Measurements from ENCODE around the gene ZNF564. TPM values are rescaled to one million over a fixed set of nuclear protein-coding genes. Genes with fewer than 3 reads are reported as not detected.
"Not testable (repeated sequence)": the region's sequence is repeated elsewhere in the genome, so short reads cannot be mapped to it uniquely, and the experiment has no call there.

Gene ZNF564
- total and polyA plus RNA-seq, 9 donors, result 3.9 to 11.7 (median 4.3) TPM

DNA sequence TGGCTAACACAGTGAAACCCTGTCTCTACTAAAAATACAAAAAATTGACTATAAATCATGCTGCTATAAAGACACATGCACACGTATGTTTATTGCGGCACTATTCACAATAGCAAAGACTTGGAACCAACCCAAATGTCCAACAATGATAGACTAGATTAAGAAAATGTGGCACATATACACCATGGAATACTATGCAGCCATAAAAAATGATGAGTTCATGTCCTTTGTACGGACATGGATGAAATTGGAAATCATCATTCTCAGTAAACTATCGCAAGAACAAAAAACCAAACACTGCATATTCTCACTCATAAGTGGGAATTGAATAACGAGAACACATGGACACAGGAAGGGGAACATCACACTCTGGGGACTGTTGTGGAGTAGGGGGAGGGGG, 15.1 kb upstream of the ZNF564 start:
- not testable (repeated sequence) for H3K27ac ChIP-seq (ENCODE audit: low read length); H3K4me1 ChIP-seq (ENCODE audit: control insufficient read depth, insufficient read depth, low read length); H3K9me3 ChIP-seq (replicated peaks; ENCODE audit: control insufficient read depth, low read depth, low read length); H3K36me3 ChIP-seq (ENCODE audit: control insufficient read depth, insufficient read depth, low read length); H3K4me3 ChIP-seq (ENCODE audit: low read length); H3K27me3 ChIP-seq (ENCODE audit: control insufficient read depth, insufficient read depth, low read length); DNase-seq
- no CpG with 5 or more reads among the region's 5 CpGs for WGBS (ENCODE audit: insufficient coverage)

DNA sequence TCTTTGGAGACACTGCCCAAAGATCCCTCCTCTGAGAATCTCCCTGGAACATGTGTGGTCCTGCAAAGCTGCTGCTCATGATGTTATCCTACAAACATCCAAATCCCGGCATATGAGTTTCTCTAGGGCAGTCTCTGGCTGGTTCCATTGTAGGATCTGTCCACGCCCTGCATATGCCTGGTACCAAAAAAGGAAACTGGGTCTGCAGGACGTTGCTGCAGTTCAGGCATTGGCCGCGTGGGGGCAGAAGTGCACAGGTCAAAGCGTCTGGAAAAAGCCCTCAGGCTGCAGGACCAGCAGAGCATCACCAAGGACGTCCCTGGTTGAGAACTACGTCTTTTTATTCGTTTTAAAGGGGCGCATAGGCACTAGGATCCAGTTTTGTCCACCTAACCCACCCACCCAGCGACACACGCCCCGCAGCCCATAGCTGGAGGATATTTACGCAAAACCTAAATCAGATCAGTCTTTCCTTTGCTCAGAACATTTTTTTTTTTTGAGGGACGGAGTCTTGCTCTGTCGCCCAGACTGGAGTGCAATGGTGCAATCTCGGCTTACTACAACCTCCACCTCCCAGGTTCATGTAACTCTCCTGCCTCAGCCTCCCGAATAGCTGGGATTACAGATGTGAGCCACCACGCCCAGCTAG, 12.9 kb upstream of the ZNF564 start:
- H3K4me3 ChIP-seq (ENCODE audit: low read length), result no peak overlapping the region
- H3K27ac ChIP-seq (ENCODE audit: low read length), result no peak overlapping the region
- no peaks in the 10 kb centered on the region for H3K27me3 ChIP-seq (ENCODE audit: control insufficient read depth, insufficient read depth, low read length)
- H3K36me3 ChIP-seq (ENCODE audit: control insufficient read depth, insufficient read depth, low read length), result no peaks in the 10 kb centered on the region
- peak; percentile 83 for DNase-seq
- H3K4me1 ChIP-seq (ENCODE audit: control insufficient read depth, insufficient read depth, low read length), result no peaks in the 10 kb centered on the region
- H3K9me3 ChIP-seq (replicated peaks; ENCODE audit: control insufficient read depth, low read depth, low read length), result no peaks in the 10 kb centered on the region
- 19% methylated on average over 16 of the region's 19 CpGs for WGBS (ENCODE audit: insufficient coverage)

DNA sequence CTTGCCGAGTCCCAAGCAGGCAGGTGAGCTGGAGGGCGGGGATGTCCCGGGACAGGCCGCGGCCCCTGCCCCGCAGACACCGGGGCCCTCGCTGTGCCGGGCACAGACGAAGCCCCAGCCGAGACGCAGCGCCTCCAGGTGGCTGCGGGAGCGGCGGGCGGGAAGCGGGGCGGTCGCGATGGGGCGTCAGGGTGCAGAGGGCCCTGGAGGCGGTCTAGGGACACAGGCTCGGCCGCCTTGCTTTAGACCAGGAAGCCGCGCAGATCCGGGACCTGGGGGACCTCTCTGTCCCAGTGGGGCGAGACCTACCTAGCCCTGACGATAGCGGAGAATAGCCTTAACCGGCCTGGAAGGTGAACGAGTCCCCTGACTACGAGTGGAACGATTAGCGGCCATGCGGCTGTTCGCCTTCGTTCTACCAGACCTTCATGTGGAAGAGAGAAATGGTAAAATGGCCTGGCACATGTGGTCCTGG, 4.2 kb upstream of the ZNF564 start:
- Histone ChIP-seq H3K9me3 (replicated peaks; ENCODE audit: control insufficient read depth, low read depth, low read length) (no peaks in the 10 kb centered on the region), H3K27me3 (ENCODE audit: control insufficient read depth, insufficient read depth, low read length) (peaks cover 5% of the 10 kb centered on the region), H3K27ac (ENCODE audit: low read length) (no peak overlapping the region), H3K4me1 (ENCODE audit: control insufficient read depth, insufficient read depth, low read length) (peaks cover 8% of the 10 kb centered on the region), H3K36me3 (ENCODE audit: control insufficient read depth, insufficient read depth, low read length) (no peaks in the 10 kb centered on the region), H3K4me3 (ENCODE audit: low read length) (no peak overlapping the region)
- DNase-seq, result no peak
- WGBS (ENCODE audit: insufficient coverage), result 23% methylated on average over 35 of the region's 39 CpGs

DNA sequence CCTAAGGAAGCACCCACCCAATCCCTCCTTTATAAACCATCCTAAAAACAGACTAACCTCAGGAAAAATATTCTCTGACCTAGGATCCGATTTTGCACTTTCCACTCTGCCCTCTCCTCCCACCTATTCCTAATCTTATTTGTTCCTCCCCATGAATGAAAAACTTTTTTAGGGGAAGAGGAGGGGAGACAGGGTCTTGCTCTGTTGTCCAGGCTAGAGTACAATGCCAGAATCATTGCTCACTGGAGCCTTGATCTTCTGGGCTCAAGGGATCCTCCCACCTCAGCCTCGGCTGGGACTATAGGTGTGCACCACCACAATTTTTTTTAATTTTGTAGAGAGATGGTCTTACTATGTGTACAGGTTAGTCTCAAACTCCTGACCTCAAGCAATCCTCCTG, 4.4 kb downstream of the ZNF564 start:
- H3K36me3 ChIP-seq (ENCODE audit: control insufficient read depth, insufficient read depth, low read length), result peaks cover 22% of the 10 kb centered on the region
- no CpG with 5 or more reads among the region's 2 CpGs for WGBS (ENCODE audit: insufficient coverage)
- H3K9me3 ChIP-seq (replicated peaks; ENCODE audit: control insufficient read depth, low read depth, low read length), result peaks cover 14% of the 10 kb centered on the region
- H3K4me3 ChIP-seq (ENCODE audit: low read length), result no peak overlapping the region
- H3K4me1 ChIP-seq (ENCODE audit: control insufficient read depth, insufficient read depth, low read length), result peaks cover 13% of the 10 kb centered on the region
- no peak overlapping the region for H3K27ac ChIP-seq (ENCODE audit: low read length)
- no peaks in the 10 kb centered on the region for H3K27me3 ChIP-seq (ENCODE audit: control insufficient read depth, insufficient read depth, low read length)
- no peak for DNase-seq

DNA sequence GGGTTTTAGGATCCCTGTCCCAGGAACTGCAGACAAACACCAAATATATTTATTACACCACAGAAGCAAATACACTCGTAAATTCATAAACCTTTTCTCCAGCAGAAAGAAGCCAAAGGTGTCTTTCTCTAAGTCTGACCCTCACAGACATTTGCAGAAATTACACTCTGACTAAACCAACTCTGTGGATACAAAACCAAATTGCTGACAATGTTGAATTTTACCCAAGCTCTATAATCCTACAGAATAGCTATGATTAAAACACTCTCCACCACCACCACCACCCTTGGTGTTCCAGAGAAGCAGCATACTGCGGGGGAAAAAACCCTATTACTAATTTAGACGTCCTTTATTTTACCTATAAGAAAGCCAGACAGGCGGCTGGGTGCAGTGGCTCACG, 5.2 kb downstream of the ZNF564 start:
- no peak for DNase-seq
- peaks cover 13% of the 10 kb centered on the region for H3K4me1 ChIP-seq (ENCODE audit: control insufficient read depth, insufficient read depth, low read length)

DNA sequence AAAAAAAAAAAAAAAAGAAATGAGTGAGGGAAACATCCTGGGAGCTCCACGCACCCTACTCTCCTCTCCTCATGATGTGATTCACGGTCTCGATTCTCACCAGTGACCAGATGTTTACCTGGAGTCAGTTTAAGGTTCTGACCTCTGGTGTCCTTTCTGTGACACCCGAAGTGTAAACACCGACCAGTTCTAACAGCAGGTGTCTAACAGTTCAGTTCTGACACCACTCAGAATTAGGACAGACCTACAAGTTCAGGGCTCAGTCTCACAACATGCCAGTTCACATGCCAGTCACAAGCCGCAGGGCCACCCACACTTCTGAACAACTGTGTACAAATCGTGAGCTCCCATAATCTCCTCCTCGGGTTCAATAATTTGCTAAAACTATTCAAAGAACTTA, 6.0 kb downstream of the ZNF564 start:
- H3K4me3 ChIP-seq (ENCODE audit: low read length), result no peak overlapping the region
- 95% methylated on average over 5 of the region's 8 CpGs for WGBS (ENCODE audit: insufficient coverage)
- no peaks in the 10 kb centered on the region for H3K27me3 ChIP-seq (ENCODE audit: control insufficient read depth, insufficient read depth, low read length)
- H3K9me3 ChIP-seq (replicated peaks; ENCODE audit: control insufficient read depth, low read depth, low read length), result peaks cover 20% of the 10 kb centered on the region
- no peak overlapping the region for H3K27ac ChIP-seq (ENCODE audit: low read length)
- H3K4me1 ChIP-seq (ENCODE audit: control insufficient read depth, insufficient read depth, low read length), result peaks cover 10% of the 10 kb centered on the region
- no peak for DNase-seq
- H3K36me3 ChIP-seq (ENCODE audit: control insufficient read depth, insufficient read depth, low read length), result peaks cover 29% of the 10 kb centered on the region

More for the DNA sequence above, 5.2 kb downstream of the ZNF564 start:
- 91% methylated on average over 4 of the region's 5 CpGs for WGBS (ENCODE audit: insufficient coverage)
- H3K4me3 ChIP-seq (ENCODE audit: low read length), result no peak overlapping the region
- no peak overlapping the region for H3K27ac ChIP-seq (ENCODE audit: low read length)
- no peaks in the 10 kb centered on the region for H3K27me3 ChIP-seq (ENCODE audit: control insufficient read depth, insufficient read depth, low read length)
- peaks cover 25% of the 10 kb centered on the region for H3K36me3 ChIP-seq (ENCODE audit: control insufficient read depth, insufficient read depth, low read length)
- peaks cover 18% of the 10 kb centered on the region for H3K9me3 ChIP-seq (replicated peaks; ENCODE audit: control insufficient read depth, low read depth, low read length)

DNA sequence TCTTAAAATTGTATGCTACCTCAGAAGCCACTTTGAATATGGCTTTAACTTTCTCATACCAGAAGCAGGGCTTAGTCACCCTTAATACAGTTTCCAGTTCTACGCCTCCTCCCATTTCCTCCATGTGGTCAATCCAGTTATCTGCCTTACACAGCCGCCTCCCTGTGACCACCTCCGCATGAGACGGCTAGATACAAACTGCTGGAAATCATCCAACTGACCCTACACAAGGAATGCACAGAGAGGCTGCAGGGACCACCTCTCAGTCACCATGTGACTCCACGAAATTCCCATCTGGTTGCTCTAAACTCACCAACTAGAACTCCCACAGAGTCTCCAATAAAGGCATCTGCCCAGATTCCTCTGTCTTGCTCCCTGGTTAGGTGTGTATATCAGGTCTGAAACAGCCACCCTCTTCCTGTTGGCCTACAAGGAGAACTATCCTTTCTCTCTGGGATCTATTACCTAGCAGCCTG, 6.8 kb downstream of the ZNF564 start:
- no peak for DNase-seq
- H3K36me3 ChIP-seq (ENCODE audit: control insufficient read depth, insufficient read depth, low read length), result peaks cover 30% of the 10 kb centered on the region
- peaks cover 20% of the 10 kb centered on the region for H3K9me3 ChIP-seq (replicated peaks; ENCODE audit: control insufficient read depth, low read depth, low read length)
- H3K27ac ChIP-seq (ENCODE audit: low read length), result no peak overlapping the region
- peaks cover 4% of the 10 kb centered on the region for H3K4me1 ChIP-seq (ENCODE audit: control insufficient read depth, insufficient read depth, low read length)
- H3K4me3 ChIP-seq (ENCODE audit: low read length), result no peak overlapping the region
- 71% methylated on average over 2 of the region's 5 CpGs for WGBS (ENCODE audit: insufficient coverage)
- H3K27me3 ChIP-seq (ENCODE audit: control insufficient read depth, insufficient read depth, low read length), result no peaks in the 10 kb centered on the region

DNA sequence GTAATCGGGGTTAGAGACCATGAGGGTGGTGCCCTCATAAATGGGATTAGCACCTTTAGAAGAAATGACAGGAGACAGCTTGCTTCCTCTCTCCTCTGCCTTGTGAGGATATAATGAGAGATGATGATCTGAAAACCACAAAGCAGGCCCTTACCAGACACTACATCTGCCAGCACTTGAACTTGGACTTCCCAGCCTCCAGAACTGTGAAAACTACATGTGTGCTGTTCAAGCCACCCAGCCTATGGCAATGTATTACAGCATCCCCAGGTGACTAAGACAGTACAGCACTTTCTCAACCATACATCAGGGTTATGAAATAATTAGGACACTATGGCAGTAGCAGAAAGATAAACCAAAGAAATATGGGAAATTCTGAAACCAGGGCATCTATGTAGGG, 7.4 kb downstream of the ZNF564 start:
- Histone ChIP-seq H3K27me3 (ENCODE audit: control insufficient read depth, insufficient read depth, low read length) (no peaks in the 10 kb centered on the region), H3K4me3 (ENCODE audit: low read length) (no peak overlapping the region), H3K27ac (ENCODE audit: low read length) (no peak overlapping the region), H3K9me3 (replicated peaks; ENCODE audit: control insufficient read depth, low read depth, low read length) (peaks cover 20% of the 10 kb centered on the region), H3K36me3 (ENCODE audit: control insufficient read depth, insufficient read depth, low read length) (peaks cover 25% of the 10 kb centered on the region), H3K4me1 (ENCODE audit: control insufficient read depth, insufficient read depth, low read length) (no peaks in the 10 kb centered on the region)
- no peak for DNase-seq
- WGBS (ENCODE audit: insufficient coverage), result no CpG with 5 or more reads among the region's 1 CpG

DNA sequence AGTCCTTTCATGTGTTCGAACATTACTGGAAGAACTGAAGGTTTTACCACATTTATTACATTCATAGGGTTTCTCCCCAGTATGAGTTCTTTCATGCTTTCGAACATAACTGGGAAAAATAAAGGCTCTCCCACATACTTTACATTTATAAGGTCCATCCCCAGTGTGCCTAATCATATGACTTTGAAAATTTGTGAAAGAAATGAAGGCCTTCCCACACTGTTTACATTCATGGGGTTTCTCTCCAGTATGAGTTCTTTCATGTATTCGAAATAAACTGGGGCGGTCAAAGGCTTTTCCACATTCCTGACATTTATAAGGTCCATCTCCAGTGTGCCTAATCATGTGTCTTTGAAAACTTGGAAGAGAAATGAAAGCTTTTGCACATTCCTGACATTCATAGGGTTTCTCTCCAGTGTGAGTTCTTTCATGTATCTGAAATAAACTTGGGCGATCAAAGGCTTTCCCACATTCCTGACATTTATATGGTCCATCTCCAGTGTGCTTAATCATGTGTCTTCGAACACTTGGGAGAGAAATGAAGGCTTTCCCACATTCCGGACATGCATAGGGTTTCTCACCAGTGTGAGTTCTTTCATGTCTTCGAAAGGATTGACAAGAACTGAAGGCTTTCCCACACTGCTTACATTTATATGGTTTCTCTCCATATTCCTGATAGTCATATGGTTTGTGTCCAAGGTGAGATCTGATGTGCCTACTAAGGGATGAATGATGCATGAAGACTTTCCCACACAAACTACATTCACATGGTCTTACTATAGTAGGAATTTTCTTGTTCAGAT, 24.0 kb downstream of the ZNF564 start:
- peaks cover 85% of the 10 kb centered on the region for H3K9me3 ChIP-seq (replicated peaks; ENCODE audit: control insufficient read depth, low read depth, low read length)
- no peak overlapping the region for H3K27ac ChIP-seq (ENCODE audit: low read length)
- H3K36me3 ChIP-seq (ENCODE audit: control insufficient read depth, insufficient read depth, low read length), result peaks cover 48% of the 10 kb centered on the region
- H3K4me3 ChIP-seq (ENCODE audit: low read length), result no peak overlapping the region
- DNase-seq, result no peak
- no peaks in the 10 kb centered on the region for H3K27me3 ChIP-seq (ENCODE audit: control insufficient read depth, insufficient read depth, low read length)
- 100% methylated on average over 2 of the region's 8 CpGs for WGBS (ENCODE audit: insufficient coverage)
- no peaks in the 10 kb centered on the region for H3K4me1 ChIP-seq (ENCODE audit: control insufficient read depth, insufficient read depth, low read length)

DNA sequence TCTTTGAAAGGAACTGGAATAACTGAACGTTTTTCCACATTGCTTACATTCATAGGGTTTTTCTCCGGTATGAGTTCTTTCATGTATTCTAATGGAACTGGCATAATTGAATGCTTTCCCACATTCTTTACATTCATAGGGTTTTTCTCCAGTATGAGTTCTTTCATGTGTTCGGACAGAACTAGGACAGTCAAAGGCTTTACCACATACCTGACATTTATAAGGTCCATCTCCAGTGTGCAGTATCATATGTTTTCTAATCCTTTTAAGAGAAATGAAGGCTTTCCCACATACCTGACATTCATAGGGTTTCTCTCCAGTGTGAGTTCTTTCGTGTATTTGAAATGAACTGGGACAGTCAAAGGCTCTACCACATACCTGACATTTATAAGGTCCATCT, 24.7 kb downstream of the ZNF564 start:
- WGBS (ENCODE audit: insufficient coverage), result no CpG with 5 or more reads among the region's 4 CpGs
- Histone ChIP-seq H3K27me3 (ENCODE audit: control insufficient read depth, insufficient read depth, low read length) (no peaks in the 10 kb centered on the region), H3K36me3 (ENCODE audit: control insufficient read depth, insufficient read depth, low read length) (peaks cover 46% of the 10 kb centered on the region), H3K27ac (ENCODE audit: low read length) (no peak overlapping the region), H3K4me3 (ENCODE audit: low read length) (no peak overlapping the region), H3K9me3 (replicated peaks; ENCODE audit: control insufficient read depth, low read depth, low read length) (peaks cover 86% of the 10 kb centered on the region), H3K4me1 (ENCODE audit: control insufficient read depth, insufficient read depth, low read length) (no peaks in the 10 kb centered on the region)
- DNase-seq, result no peak
